Right renal pelvis (tissue), 4 donors: ENCODE measurements around the gene GSE1. TPM values are rescaled to one million over a fixed set of nuclear protein-coding genes. Genes with fewer than 3 reads are reported as not detected.

Source experiments
- DNase-seq, 4 donors: peaks; one replicate each; pipeline ENCODE4 v3.0.0-alpha.2; 2013; ENCODE audit warnings: low read depth in 4 of 4, low spot score in 3 of 4, missing footprints in 1 of 4
- polyA plus RNA-seq, 4 donors: library from polyadenylated mRNA; unstranded; fragments of 120-200 nt; gene quantifications; one replicate each; pipeline ENCODE4 v1.2.1, GENCODE V29; 2013; ENCODE audit not compliant: insufficient read length in 4 of 4

GSE1 gene
- polyA plus RNA-seq, 4 donors = 59.5 to 68.7 (median 65.7) TPM

DNA sequence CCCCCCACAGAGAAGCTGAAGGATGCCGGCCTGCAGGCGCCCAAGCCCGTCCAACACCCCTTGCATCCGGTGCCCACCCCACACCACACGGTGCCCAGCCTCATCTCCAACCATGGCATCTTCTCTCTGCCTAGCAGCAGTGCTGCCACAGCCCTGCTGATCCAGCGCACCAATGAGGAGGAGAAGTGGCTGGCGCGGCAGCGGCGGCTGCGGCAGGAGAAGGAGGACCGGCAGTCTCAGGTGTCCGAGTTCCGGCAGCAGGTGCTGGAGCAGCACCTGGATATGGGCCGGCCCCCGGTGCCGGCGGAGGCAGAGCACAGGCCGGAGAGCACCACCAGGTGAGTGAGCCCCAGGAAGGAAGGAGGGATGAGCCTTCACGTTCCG, 44.1 kb downstream of the GSE1 start:
- no peak for DNase-seq

DNA sequence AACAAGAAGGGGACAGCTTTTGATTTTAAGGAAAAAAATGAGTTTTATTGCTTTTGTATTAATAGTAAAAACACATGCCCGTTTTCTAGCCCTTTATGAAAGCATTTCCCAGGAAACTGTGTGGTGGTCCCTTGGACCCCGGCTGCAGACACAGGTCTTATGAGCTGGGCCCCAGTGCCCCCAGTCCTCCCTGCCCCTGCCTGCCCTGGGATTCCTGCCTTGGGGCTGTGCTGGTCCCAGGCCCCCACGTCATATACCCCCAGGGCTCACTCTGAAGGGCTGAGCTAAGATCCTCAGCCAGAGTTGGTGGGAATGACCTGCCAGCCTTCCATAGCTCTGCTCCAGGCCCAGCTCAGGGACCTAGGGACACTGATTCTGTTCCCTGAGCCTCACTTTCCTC, 44.9 kb downstream of the GSE1 start:
- DNase-seq = no peak

DNA sequence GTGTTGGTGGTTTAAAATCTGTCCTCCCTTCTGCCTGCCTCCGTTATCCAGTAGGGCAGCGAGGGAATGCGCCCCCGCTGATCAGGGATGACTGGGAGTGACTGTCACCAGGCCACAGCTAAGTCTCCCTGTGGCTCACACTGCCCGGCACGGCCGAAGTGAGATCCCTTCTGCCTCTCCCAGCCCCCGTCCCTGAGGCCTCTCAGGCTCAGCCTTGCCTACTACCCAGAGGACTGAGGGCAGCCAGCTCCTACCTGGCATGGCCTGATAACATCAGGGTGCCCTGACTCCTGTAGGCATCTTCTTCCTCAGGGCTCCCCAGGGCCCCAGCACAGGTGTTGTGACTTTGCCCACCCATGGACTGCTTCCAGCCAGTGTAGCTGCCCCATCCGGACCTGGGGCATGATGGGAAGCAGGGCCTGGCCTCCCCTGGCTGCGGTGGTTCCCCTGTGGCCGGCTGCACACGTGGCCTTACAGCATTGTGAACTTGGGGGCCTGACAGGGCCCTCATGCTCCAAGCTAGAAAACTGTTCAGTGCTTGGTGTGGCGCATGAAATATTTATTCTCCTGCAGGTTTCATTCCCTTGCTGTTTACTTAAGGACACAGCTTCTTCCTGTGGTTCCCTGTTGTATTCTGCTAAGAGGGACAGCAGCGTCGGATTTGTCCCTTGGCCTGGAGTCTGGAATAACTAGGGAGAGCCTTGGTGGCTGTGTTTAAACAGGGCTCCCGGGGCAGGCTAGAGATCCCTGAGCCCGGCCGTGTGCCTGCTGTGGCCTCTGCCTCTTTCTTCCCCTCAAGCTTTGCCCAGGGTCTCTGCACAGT, 45.6 kb downstream of the GSE1 start:
- DNase-seq = no peak

DNA sequence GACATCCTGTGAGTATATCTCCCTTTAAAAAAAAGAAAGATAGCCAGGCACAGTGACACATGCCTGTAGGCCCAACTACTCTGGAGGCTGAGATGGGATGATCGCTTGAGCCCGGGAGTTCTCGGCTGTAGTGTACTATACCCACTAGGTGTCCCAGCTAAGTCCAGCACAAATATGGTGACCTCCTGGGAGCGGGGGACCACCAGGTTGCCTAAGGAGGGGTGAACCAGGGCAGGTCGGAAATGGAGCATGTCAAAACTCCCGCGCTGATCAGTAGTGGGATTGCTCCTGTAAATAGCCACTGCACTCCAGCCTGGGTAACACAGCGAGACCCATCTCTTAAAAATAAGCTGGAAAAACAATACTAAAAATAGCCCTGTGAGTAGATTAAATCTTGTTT, 46.2 kb downstream of the GSE1 start:
- no peak for DNase-seq

DNA sequence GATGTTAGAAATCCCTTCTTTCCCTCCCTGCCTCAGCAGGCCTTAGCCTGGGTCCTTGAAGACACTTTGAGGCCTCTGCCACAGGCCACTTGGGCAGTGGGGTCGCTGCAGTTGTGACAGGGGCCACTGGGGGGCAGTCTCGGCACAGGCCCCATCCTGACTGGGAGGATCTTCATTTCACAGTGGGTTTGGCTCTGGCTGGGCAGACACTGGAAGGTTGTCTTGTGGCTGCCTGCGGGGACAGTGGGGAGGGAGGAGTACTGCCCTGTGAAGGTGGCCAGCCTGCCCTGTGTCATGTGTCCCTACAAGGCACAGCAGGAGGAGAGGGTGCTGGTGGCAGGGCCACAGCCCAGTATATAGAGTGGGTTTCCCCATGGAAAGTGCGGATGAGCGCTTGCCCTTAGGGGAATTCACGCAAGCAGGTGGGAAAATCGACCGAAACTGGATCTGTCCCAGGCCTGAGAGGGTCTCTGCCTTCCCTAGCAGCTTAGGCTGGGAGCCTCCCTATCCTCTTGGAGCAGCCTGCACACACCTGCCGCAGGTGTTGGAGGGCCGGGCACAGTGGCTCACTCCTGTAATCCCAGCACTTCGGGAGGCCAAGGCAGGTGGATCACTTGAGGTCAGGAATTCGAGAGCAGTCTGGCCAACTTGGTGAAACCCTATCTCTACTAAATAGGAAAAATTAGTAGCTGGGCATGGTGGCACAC, 46.8 kb downstream of the GSE1 start:
- no peak for DNase-seq

DNA sequence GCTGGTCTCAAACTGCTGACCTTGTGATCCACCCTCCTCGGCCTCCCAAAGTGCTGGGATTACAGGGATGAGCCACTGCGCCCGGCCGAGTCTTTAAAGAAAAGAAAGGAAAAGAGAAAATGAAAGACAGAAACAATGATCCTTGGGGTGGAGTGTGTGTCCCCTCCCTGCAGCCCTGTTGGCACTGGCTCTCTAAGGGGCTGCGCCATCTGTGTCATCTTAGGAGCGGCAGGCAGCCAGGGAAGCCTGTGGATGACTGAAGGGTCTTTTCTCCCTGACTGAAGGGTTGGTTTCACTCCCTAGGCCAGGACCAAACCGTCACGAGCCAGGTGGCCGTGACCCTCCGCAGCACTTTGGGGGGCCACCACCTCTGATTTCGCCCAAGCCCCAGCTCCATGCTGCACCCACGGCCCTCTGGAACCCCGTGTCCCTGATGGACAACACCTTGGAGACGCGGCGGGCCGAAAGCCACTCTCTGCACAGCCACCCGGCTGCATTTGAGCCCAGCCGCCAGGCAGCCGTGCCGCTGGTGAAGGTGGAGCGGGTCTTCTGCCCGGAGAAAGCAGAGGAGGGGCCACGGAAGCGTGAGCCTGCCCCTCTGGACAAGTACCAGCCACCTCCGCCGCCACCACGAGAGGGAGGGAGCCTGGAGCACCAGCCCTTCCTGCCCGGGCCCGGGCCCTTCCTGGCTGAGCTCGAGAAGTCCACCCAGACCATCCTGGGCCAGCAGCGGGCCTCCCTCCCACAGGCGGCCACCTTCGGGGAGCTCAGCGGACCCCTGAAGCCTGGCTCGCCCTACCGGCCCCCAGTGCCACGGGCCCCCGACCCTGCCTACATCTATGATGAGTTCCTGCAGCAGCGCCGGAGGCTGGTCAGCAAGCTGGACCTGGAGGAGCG, 48.0 kb downstream of the GSE1 start:
- DNase-seq = no peak

DNA sequence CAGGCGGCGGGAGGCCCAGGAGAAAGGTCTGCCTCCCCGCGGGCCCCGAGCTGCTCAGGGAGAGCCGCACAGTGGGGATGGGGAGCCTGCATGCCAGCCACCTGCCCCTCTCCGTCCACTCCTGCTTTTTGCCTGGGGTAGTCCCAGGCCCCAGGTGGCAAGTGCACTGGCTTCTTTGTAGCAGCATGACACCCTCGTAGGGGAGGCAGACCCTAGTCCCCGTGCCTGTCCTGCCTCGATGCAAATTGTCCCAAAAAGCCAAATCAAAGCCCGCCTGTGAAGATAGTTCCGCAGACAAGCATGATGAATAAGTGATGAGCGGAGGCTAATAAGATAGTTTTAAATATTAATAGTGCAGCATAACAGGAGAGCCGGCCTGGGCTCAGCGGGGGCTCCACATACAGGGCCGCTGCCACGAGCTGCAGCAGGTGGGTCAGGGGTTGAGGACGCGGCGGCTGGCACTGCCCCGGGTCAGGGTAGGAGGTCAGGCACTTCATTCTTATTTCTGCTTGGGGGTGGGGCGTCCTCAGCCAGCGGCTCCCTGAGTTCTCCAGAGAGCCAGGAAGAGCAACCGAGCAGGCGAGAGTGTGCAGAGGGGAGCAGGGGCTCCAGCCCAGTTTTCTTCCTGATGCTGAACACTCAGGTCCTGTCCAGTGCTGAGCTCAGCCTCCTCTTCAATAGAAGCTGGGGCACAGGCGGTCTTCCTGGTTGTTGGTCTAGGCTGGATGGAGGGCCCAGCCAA, 48.8 kb downstream of the GSE1 start:
- no peak for DNase-seq

DNA sequence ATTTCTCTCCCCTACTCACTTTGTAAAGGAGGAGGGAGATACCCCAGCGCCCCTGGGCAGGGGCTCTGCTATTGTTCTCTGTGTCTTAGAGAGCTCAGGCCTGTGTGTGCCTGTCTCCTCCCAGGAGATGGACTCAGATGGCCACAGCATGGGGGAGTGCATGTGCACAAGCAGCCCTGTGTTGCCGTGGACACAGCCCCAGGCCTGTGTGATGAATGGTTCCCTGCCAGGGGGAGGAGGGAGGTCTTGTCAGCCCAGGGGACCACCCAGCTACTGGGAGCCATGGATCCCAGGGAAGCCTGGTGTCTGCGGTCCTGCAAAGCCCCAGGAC, 49.3 kb downstream of the GSE1 start:
- DNase-seq = no peak

DNA sequence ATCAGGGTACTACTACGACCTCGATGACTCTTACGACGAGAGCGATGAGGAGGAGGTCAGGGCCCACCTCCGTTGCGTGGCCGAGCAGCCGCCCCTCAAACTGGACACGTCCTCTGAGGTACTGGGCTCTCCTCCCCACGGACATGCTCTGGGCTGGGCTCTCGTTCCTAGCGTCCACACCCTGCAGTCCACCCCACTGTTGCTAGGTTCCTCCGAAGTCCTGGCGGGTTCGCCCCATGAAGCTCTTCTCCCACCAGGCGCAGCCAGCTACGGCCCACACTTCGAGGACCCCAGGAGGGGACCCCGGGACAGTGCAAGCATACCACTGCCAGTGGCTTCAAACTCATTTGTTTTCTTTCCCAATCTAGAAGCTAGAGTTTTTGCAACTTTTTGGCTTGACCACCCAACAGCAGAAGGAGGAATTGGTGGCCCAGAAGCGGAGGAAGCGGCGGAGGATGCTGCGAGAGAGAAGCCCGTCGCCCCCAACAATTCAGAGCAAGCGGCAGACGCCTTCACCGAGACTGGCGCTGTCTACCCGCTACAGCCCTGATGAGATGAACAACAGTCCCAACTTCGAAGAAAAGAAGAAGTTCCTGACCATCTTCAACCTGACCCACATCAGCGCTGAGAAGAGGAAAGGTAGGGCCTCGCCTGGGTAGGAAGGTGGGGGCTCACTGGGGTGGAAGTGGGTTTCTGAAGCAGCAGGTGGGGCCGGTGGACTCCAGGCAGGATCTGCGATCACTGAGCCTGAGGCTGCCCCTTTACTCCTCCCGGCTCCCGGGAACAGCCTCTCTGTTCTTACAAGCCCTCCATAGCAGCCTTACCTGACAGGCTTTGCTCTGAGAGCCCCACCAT, 50.1 kb downstream of the GSE1 start:
- no peak for DNase-seq

DNA sequence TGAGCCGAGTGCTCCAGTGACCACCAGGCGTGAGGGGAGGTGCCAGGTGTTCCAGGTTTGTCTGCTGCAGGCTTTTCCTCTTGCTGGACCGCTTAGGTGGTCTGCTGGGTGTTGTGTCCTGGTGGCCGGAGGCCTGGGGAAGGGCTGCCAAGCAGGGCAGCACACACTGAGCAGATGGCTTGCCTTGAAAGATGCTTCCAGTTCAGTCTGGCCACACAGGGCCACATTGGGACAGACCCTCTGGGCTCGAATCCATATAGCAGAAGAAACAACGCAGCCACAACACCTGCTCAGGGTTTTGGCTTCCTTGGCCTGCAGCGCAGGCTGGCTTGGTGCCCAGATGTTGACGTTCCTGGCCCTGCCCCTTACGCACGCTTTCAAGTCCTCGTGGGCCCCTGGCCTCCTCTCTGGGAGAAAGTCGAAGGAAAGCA, 50.8 kb downstream of the GSE1 start:
- no peak for DNase-seq

DNA sequence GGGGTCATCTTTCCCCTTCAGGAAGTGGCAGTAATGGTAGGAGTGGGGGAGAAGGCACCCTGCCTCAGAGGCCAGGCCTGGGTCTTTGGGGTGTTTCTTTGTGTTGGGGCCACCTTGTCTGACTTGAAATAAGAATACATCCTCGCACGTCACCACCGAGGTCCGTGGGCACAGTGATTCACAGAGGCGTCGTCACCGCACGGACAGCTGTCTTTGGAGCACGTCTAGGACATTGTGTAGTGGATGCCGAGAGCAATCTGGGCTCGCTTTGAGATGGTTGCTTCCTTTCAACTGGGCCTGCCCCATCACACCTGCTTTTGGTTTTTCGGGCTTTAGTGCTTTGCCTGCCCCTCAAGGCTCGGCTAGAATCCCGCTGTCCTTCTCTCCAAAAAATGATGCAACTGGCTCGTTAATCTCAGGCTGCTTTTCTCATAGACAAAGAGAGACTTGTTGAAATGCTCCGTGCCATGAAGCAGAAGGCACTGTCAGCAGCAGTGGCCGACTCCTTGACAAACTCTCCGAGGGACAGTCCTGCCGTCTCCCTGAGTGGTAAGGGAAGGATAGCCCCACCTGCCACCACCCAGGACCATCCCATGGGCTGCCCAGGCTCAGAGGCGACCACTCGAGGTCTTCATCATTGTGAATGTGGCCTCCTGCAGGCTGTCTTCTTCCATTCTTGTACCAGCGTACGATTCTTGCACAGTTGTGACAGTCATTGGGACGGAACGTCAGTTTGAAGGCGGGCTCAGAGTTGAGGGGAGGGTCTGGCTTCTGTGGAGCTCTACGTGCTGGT, 51.7 kb downstream of the GSE1 start:
- DNase-seq = no peak

DNA sequence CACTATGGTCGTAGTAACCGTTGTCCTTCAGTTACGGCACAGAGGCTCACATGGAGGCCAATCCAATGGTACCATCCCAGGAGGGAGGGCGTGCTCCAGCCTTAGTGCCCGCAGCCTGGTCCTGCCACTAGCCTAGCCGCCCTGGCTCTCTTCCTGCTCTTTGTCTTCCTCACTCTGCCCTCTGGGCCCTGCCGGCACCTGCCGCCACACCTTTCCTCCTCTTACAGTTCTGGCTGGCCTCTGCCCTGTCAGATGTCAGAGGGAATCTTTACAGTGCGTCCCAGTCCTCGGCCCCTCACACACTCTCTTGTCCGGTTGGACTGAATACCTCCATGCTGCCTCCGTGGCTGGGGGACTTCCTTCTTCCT, 52.2 kb downstream of the GSE1 start:
- no peak for DNase-seq

DNA sequence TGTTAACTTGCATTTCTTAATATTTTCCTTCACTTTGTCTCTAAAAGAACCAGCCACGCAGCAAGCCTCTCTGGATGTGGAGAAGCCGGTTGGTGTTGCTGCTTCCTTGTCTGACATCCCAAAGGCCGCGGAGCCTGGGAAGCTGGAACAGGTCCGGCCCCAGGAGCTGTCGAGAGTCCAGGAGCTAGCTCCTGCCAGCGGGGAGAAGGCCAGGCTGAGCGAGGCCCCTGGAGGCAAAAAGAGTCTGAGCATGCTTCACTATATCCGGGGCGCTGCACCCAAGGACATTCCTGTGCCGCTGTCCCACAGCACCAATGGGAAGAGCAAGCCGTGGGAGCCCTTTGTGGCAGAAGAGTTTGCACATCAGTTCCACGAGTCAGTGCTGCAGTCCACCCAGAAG, 52.8 kb downstream of the GSE1 start:
- DNase-seq = no peak

DNA sequence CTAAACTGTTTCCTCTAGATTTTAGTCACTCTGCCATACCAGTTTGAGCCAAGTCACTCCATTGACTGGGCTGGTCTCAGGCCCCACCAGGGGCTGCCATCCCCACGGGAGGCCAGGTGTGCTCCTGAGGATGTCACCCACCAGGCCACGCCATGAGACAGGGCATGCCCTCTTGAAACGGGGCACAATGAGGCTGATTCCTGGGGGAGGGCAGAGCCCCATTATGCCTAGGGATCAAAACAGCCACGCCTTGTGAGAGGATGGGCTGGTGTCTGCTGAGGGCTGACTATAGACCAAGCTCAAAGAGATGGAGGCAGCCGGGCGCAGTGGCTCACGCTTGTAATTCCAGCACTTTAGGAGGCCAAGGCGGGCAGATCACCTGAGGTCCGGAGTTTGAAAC, 54.1 kb downstream of the GSE1 start:
- no peak for DNase-seq

DNA sequence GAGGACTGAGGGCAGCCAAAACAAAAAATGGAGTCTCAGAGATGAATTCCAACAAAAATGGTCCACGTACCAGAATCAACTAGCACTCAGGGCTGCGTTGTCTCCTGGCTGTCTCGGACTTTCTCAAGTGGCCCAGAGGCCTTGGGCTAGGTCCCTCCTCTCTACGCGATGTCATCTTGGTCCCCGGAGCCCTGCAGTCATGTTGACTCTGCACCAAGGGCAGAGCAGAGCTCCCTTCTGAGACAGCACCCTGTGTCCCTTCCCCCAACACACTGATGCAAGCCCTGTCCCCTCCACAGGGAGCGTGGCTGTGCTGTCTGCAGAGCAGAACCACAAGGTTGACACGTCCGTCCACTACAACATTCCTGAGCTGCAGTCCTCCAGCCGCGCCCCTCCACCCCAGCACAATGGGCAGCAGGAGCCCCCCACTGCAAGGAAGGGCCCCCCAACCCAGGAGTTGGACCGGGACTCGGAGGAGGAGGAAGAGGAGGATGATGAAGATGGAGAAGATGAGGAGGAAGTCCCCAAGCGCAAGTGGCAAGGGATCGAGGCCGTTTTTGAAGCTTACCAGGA, 54.8 kb downstream of the GSE1 start:
- no peak for DNase-seq

DNA sequence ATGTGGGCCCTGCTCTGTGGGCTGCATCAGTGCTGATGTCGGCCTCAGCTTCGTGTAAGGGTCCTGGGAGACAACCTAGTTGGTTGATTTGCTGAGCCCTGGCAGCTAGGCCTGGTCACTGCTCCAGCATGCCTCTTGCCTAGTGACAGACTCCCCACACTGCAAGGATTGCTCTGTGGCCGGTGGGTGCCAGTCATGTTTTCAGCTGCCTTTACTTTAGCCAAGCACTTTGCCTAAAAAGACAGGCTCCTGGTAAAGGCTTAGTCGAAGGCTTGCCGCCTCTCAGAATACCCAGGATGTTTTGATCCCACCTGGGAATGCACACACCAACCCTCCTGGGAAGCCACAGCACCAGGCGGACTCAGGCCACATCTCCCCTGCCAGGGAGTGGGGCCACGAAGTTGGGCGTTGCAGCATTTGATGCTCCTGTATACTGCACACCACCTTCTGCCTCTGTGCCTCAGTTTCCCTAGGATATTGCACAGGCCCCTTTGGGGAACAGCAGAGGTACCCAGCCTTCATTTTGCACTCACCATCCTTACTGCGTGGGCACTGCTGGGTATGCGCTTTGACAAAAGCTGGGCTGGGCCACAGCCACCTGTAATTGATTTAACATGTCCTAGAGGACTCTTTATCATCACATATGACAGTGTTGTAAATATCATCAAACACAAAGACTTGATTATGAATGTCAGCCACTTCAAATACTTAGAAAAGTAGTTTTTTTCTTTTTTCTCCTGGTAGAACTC, 55.7 kb downstream of the GSE1 start:
- no peak for DNase-seq

DNA sequence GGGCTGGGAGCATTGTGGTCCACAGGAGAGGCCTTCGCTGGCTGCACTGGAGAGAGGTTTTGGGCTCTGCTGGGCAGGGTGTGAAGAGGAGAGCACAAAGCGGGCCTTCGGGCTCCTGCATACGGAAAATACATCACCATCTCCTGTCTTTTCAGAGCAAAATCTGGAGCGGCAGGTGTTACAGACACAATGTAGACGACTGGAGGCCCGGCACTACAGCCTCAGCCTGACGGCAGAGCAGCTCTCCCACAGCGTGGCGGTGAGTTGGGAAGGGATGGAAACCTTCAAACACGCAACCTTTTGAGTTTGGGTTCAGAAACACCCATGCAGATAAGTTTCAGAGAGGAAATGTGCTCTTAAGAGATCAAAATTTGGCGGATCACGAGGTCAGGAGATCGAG, 57.7 kb downstream of the GSE1 start:
- no peak for DNase-seq
